HepG2 (cell line): ENCODE data around the gene NTRK2. TPM values are rescaled to one million over a fixed set of nuclear protein-coding genes. Genes with fewer than 3 reads are reported as not detected.

Experiments
- ATAC-seq: fragments of 200-7000 bp; cut with Tn5 transposase; 3 replicates; pipeline ENCODE4 v1.9.1; 2020; ENCODE audit warnings: mild to moderate bottlenecking, moderate library complexity
- BruUV-seq: library from RNA; stranded (reverse); fragments of 400-500 nt; replicated peaks from 2 replicates; lab custom pipeline; 2021; lab: Mats Ljungman, UMichigan
- CTCF ChIA-PET: fragments of 300-600 bp; formaldehyde crosslinking; extraction: SDS; loops from one replicate; lab custom pipeline; 2021; ENCODE audit warnings: low total read pairs, inconsistent platforms, low intra/inter-chr PET ratio; lab: Yijun Ruan, JAX
- POLR2A ChIA-PET: fragments of 350-600 bp; sonication (Branson Sonifier 250); formaldehyde crosslinking; loops from one replicate; lab custom pipeline; 2020; ENCODE audit warnings: antibody characterized with exemption, inconsistent platforms; lab: Yijun Ruan, JAX
- DNase-seq: peaks from one replicate; pipeline ENCODE4 v3.0.0-alpha.2; 2015; ENCODE audit warnings: low spot score
- FAIRE-seq: peaks from 3 replicates; lab custom pipeline; 2011; peaks lifted over from hg19 to GRCh38; lab: Jason Lieb, UNC
- H2AFZ ChIP-seq: one replicate; pipeline ENCODE4 v1.6.1; 2011; ENCODE audit warnings: low read length, inconsistent platforms
- H3K27ac ChIP-seq: fragments of 300-600 bp; 3 replicates; pipeline ENCODE4 v1.8.0; 2011; ENCODE audit warnings: mixed run types, mild to moderate bottlenecking, mixed read lengths, low read length, inconsistent platforms; ENCODE audit not compliant: insufficient read depth; ENCODE audit errors: extremely low read length
- H3K27me3 ChIP-seq, 2 experiments: fragments of 200-600 bp in 1 of 2; 2 replicates in 1 of 2; 3 replicates in 1 of 2; pipeline versions ENCODE4 v1.6.0 to v1.8.0; 2011; ENCODE audit warnings: low read length in 2 of 2, mild to moderate bottlenecking in 2 of 2, moderate library complexity in 2 of 2, inconsistent platforms in 1 of 2; ENCODE audit not compliant: insufficient read depth in 2 of 2, control insufficient read depth in 1 of 2
- H3K36me3 ChIP-seq, 2 experiments: fragments of 200-600 bp in 1 of 2; replicated peaks in 1 of 2; 2 replicates in 1 of 2; 3 replicates in 1 of 2; pipeline versions ENCODE4 v1.5.1 to v1.8.0; 2011; ENCODE audit warnings: low read length in 2 of 2, inconsistent platforms in 1 of 2; ENCODE audit not compliant: insufficient read depth in 2 of 2, control insufficient read depth in 1 of 2
- H3K4me1 ChIP-seq: 2 replicates; pipeline ENCODE4 v1.5.1; 2012; ENCODE audit warnings: low read length, inconsistent platforms; ENCODE audit not compliant: insufficient read depth
- H3K4me2 ChIP-seq: 2 replicates; pipeline ENCODE4 v1.6.0; 2011; ENCODE audit warnings: low read depth, low read length, inconsistent platforms
- H3K4me3 ChIP-seq, 3 experiments: fragments of 200-600 bp in 1 of 3; sonication (generic), shearing (Covaris generic) in 1 of 3; replicated peaks in 1 of 3; 2 replicates each; pipeline ENCODE4 v1.5.1; 2011 to 2016; ENCODE audit warnings: low read length in 3 of 3, inconsistent platforms in 2 of 3, low read depth in 2 of 3, mild to moderate bottlenecking in 2 of 3, control low read depth in 1 of 3, mixed read lengths in 1 of 3; ENCODE audit not compliant: insufficient read depth in 1 of 3
- H3K79me2 ChIP-seq: one replicate; pipeline ENCODE4 v1.6.1; 2011; ENCODE audit warnings: low read length, inconsistent platforms; ENCODE audit not compliant: insufficient read depth
- H3K9ac ChIP-seq: 2 replicates; pipeline ENCODE4 v1.6.0; 2011; ENCODE audit warnings: mild to moderate bottlenecking, low read depth, low read length, inconsistent platforms; ENCODE audit not compliant: insufficient read depth
- H3K9me3 ChIP-seq: 2 replicates; pipeline ENCODE4 v1.5.1; 2012; ENCODE audit warnings: mild to moderate bottlenecking, low read length
- H4K20me1 ChIP-seq: 2 replicates; pipeline ENCODE4 v1.6.0; 2011; ENCODE audit warnings: inconsistent platforms, mild to moderate bottlenecking, low read length, moderate library complexity; ENCODE audit not compliant: insufficient read depth
- AHDC1 ChIP-seq: sonication (generic); formaldehyde crosslinking; IDR thresholded peaks from 2 replicates; pipeline ENCODE4 v1.5.1; 2020; ENCODE audit warnings: mild to moderate bottlenecking, missing genetic modification reagents, borderline replicate concordance
- BORCS8-MEF2B ChIP-seq: sonication (generic); formaldehyde crosslinking; IDR thresholded peaks from 2 replicates; pipeline ENCODE4 v1.8.0; 2022; ENCODE audit warnings: mild to moderate bottlenecking, missing genetic modification reagents
- GATAD1 ChIP-seq: IDR thresholded peaks from 2 replicates; pipeline ENCODE4 v1.6.1; 2016; ENCODE audit warnings: missing genetic modification reagents, missing compliant biosample characterization
- KDM3A ChIP-seq: IDR thresholded peaks from 2 replicates; pipeline ENCODE4 v1.6.1; 2018; ENCODE audit warnings: low read depth, missing compliant biosample characterization
- SMC3 ChIP-seq: IDR thresholded peaks from 2 replicates; pipeline ENCODE4 v1.6.1; 2011; ENCODE audit warnings: low read length, improper control_type of control experiment
- SP4 ChIP-seq: sonication (generic); formaldehyde crosslinking; IDR thresholded peaks from 2 replicates; pipeline ENCODE4 v1.8.1; 2023; ENCODE audit warnings: mild to moderate bottlenecking, missing genetic modification reagents
- TAF1 ChIP-seq: sonication (generic); formaldehyde crosslinking; IDR thresholded peaks from 2 replicates; pipeline ENCODE4 v1.4.0; 2020; ENCODE audit warnings: missing genetic modification reagents
- WGBS: methylation state at CpG from one replicate; pipeline ENCODE4 v1.1.6; 2017; ENCODE audit warnings: low lambda C conversion rate; 5-methylcytosine and 5-hydroxymethylcytosine counted together
- in situ Hi-C: cut with HindIII; loops from 2 replicates; pipeline ENCODE4 v1.10.0; 2017; ENCODE audit warnings: low pct_unique_long_range_greater_than_20kb; ENCODE audit not compliant: extremely low pct_ligation_motif_present
- intact Hi-C: fragments of 100-400 bp; cut with micrococcal nuclease; formaldehyde crosslinking; loops from one replicate; pipeline ENCODE4 v1.10.0; 2022; ENCODE audit not compliant: unreplicated experiment
- polyA plus RNA-seq, 8 experiments: library from polyadenylated mRNA; depleted of rRNA in 3 of 8; stranded (reverse) in 7 of 8; unstranded in 1 of 8; fragments of >200 nt; fragmentation: Illumina TruSeq in 4 of 8; extraction: Trizol in 4 of 8; gene quantifications; 2 replicates each; pipeline versions ENCODE4 v1.2.1 to v1.2.3, GENCODE V29; 2011 to 2016; ENCODE audit warnings: low read depth in 4 of 8, missing spikeins in 1 of 8, mixed read lengths in 1 of 8; ENCODE audit not compliant: insufficient read depth in 1 of 8
- total RNA-seq, 5 experiments: library from RNA; depleted of rRNA; stranded (reverse); fragments of >200 nt; fragmentation: Illumina TruSeq; extraction: Trizol; gene quantifications; 2 replicates each; pipeline ENCODE4 v1.2.3, GENCODE V29; 2016; ENCODE audit warnings: low read depth in 1 of 5
- TF ChIP-seq, protein P1 (sequence below): sonication (generic); formaldehyde crosslinking; IDR thresholded peaks from 2 replicates; pipeline ENCODE4 v1.5.0; 2020; ENCODE audit warnings: mild to moderate bottlenecking, missing genetic modification reagents
- TF ChIP-seq, protein P2 (sequence below): sonication (generic); formaldehyde crosslinking; IDR thresholded peaks from 2 replicates; pipeline ENCODE4 v1.4.0; 2020; ENCODE audit warnings: missing genetic modification reagents

Gene NTRK2
- total and polyA plus RNA-seq, 2 of the 13 experiments (the other 11 are each of a cell fraction or from before 2014, with no cell fraction given) = not detected

DNA sequence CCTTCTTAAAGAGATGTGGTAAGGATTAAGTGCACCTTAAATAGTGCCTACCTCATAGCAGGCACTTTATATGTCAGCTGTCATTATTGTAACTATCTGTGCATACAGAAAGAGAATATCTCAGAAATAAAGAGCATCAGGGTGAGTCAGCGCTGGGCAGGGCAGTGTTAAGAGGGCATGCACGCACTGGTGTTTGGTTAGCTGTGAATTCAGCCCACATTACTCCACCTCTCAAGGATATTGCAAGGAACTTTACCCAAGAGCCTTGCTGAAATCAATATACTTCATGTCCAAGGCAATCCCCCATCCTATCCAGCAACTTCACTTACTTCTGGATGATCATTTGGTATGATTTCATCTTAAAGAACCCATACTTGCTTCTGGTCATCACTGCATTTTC is 300.9 kb downstream of the NTRK2 start:
- no peaks in the 10 kb centered on the region for H3K4me1 ChIP-seq
- ChIA-PET CTCF (no interaction called here), POLR2A (no interaction called here)
- no peaks in the 10 kb centered on the region for H3K27me3 ChIP-seq
- no peaks in the 10 kb centered on the region for H3K36me3 ChIP-seq
- no peaks in the 10 kb centered on the region for H3K79me2 ChIP-seq
- H2AFZ ChIP-seq = no peak overlapping the region
- DNase-seq = no peak
- no peak for FAIRE-seq
- no peak overlapping the region for H3K4me3 ChIP-seq
- 6% methylated on average over 2 of the region's 2 CpGs for WGBS
- intact Hi-C loops (no loop called here), in situ Hi-C loops (loop anchor here (25.0 kb wide), 1 partner anchor 583 kb away; no protein-coding TSS in a partner anchor)
- no peak overlapping the region for H3K27ac ChIP-seq
- H3K4me2 ChIP-seq = no peak overlapping the region
- H3K9ac ChIP-seq = no peak overlapping the region
- no peaks in the 10 kb centered on the region for H3K9me3 ChIP-seq
- TF ChIP-seq, protein P1, sequence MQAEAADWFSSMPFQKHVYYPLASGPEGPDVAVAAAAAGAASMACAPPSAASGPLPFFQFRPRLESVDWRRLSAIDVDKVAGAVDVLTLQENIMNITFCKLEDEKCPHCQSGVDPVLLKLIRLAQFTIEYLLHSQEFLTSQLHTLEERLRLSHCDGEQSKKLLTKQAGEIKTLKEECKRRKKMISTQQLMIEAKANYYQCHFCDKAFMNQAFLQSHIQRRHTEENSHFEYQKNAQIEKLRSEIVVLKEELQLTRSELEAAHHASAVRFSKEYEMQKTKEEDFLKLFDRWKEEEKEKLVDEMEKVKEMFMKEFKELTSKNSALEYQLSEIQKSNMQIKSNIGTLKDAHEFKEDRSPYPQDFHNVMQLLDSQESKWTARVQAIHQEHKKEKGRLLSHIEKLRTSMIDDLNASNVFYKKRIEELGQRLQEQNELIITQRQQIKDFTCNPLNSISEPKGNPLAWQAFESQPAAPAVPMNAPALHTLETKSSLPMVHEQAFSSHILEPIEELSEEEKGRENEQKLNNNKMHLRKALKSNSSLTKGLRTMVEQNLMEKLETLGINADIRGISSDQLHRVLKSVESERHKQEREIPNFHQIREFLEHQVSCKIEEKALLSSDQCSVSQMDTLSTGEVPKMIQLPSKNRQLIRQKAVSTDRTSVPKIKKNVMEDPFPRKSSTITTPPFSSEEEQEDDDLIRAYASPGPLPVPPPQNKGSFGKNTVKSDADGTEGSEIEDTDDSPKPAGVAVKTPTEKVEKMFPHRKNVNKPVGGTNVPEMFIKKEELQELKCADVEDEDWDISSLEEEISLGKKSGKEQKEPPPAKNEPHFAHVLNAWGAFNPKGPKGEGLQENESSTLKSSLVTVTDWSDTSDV (CRISPR knock-in tag) = no peak
- TF ChIP-seq, protein P2, sequence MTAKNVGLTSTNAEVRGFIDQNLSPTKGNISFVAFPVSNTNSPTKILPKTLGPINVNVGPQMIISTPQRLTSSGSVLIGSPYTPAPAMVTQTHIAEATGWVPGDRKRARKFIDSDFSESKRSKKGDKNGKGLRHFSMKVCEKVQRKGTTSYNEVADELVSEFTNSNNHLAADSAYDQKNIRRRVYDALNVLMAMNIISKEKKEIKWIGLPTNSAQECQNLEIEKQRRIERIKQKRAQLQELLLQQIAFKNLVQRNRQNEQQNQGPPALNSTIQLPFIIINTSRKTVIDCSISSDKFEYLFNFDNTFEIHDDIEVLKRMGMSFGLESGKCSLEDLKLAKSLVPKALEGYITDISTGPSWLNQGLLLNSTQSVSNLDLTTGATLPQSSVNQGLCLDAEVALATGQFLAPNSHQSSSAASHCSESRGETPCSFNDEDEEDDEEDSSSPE (CRISPR knock-in tag) = no peak
- TF ChIP-seq TAF1 (CRISPR knock-in tag) (no peak), SP4 (no peak), SMC3 (no peak), KDM3A (CRISPR knock-in tag) (no peak), BORCS8-MEF2B (CRISPR knock-in tag) (no peak), AHDC1 (CRISPR knock-in tag) (no peak), GATAD1 (CRISPR knock-in tag) (no peak)
- H4K20me1 ChIP-seq = no peaks in the 10 kb centered on the region
- BruUV-seq = no TSS peak
- ATAC-seq = no peak
